Left hindlimb (tissue), 1 donor: ENCODE results near the gene NLRC3.
A peak's percentile ranks its signal among the peaks of the same experiment; 100 is the strongest.

Experiments
- DNase-seq: peaks from one replicate; pipeline ENCODE4 v3.0.0-alpha.2; 2018

NLRC3 gene

GRCh38 chr16:3596101-3596861 is 19.1 kb upstream of the NLRC3 start:
- no peak for DNase-seq

DNA sequence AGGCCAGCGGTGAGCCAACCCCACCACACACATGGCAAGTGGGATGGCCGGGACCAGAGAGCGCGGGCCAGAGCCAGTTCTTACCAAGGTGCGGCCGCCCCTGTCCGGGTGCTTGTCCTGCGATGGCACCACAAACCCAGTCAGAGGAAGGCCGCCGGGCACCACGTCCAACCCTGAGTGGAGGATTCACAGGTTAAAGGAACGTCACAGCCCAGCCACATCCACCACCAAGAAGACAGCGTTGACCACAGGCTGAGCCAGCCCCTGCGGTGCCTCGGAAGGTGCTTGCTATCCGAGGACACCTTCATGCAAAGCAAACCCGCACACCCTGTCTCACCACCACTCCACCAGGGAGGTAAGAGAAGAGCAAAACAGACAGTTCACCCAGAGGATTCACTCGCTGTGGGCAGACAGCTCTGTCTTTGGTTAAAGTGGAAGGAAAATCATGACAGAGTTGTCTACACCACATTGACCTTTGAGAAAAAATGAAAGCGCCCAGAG is 18.4 kb upstream of the NLRC3 start:
- no peak for DNase-seq

DNA sequence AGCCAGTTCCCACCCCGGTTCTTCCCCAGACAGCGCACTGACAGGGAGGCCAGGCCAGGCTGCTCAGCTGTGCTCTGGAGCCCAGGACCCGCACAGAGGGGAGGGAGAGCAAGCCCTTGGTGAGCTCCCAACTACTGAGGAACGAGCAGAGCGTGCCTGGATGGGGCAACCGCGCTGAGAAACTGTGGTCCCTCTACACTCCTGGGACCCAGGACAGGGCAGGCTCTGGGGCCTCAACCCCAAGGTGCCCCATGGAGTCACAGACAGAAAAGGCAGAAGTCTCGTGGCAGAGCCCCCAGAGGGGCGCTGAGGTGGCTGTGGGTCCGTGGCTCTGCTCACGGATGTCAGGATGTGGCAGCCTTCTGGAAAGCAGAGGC is 17.9 kb upstream of the NLRC3 start:
- no peak for DNase-seq

DNA sequence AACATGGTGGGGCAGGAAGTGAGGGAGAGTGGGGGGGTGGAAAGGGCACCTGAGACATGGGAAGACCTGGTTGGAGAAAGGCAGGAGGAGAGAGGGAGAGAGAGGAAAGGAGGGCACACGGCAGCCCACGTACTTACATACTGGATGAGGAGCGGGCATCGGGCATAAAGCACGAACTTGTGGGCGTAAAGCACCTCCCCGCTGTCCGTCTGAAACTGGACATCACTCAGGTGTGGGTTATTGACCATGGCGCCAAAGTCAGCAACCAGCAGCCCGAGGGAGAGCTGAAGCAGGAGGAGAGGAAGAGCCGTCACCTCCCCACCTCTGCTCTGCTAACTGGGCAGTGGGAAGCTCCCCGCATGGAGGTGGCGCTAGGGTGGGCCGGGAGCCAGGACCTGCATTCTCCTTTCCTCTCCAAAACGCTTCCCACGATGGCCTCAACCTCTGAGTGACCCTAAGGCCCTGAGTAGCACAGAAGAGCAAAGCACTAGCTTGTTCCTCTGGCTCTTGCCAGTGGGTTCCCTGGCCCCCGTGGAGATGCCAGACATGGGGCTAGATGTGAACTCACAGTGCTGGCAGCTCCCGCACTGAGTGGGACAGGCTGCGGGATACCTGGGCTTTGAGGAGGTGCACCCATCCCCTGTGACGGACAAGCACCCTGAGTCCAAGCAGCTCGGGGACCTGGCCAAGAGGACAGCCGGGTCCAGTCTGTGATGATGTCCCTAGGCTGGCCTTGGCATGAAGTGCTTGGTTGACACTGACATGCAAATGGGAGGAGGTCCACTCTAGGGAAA is 17.3 kb upstream of the NLRC3 start:
- no peak for DNase-seq

DNA sequence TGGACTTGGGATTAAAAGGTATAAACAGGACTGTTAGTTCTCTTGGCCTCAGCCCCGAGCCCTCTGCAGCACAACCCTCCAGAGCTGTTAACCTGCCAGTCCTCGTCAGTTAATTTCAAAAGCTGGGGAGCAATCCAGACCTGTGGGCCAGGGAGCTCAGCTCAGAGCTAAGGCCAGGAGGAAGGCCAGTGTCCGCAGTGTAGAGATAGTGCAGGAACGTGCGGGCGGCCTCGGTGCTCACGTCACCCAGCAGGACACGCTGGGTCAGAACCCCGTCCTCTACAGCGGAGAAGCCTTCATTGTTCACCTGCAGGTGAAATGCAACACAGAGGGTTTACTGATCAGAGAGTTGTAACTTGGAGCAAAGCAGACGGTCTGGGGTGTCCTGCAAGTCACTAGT is 15.4 kb upstream of the NLRC3 start:
- no peak for DNase-seq

DNA sequence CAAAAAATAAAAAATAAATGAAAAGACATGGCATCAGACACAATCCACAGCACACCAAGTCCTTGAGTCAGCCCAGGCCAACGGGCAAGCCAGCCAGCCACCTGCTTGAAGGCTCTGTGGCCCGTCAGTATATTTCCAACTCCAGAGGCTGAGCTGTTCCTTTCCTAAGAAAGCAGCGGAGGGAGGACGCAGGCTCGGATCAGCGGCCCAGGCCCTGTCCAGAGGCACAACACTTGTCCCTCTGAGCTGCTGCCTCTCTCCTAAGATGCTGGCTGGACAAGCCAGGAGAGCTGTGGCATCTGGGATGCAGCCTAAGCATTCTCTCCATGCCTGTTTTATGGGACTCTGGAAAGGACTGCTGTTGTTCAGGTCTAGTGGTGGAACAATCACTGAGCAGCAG is 14.8 kb upstream of the NLRC3 start:
- no peak for DNase-seq

GRCh38 chr16:3591436-3591803 is 14.2 kb upstream of the NLRC3 start:
- DNase-seq: no peak

- DNase-seq: no peak
Measured at GRCh38 chr16:3590736-3591435, 13.7 kb upstream of the NLRC3 start.

DNA sequence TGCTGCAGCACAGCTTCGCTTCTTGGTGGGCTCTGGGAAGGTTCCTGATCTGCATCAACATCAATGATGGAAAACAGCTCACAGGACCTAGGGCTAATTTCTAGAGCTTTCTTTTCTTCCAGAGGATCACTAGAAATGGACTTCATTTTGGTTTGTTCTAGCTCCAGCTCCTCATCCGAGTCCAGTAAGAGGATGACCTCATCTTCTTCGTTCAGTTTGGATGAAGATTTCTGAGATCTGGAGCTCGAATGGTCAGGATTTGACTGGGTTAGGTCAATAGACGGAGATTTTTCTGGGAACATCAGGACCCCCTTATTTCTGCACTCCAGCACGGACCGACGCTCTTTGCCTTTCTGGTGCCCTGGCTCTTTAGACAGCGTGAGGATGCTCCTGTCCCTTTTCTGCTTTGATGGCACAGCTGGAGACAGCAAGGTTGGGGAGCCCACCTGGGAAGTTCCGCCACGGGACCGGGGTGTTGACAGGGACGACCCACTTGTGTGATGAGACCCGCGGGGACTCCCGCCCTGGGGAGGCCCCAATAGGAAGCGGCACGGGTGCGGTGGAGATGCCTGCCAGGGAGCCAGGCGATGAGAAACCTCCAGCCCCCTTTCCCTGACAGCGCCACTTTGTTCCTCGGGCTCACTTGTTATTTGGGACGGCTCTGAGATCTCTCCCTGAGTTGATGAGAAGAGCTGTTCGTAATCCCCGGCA is 12.9 kb upstream of the NLRC3 start:
- no peak for DNase-seq

DNA sequence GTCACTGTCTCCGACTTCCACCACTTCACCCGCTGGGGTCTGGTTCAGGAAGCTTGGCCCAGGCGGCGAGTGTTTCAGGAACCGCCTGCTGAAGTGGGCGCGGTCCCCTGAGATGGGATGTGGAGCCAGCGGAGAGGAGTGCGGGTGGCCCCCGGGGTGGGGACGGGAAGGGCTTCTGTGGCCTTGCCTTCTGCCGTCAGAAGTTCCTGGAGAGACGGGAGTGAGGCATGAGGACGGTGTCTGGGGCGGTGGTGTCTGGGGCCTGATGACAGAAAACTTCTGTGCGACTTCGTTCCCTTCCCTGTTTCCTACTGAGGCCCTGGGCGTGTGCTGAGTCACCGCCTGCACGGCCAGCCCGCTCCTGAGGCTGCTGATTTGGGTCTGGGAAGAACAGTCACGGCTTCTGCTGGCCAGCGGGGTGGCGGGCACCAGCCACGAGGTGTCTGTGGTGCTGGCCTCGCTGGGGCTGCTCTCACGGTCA is 12.3 kb upstream of the NLRC3 start:
- no peak for DNase-seq

- DNase-seq: no peak
Measured at GRCh38 chr16:3589001-3589400, 11.8 kb upstream of the NLRC3 start.

DNA sequence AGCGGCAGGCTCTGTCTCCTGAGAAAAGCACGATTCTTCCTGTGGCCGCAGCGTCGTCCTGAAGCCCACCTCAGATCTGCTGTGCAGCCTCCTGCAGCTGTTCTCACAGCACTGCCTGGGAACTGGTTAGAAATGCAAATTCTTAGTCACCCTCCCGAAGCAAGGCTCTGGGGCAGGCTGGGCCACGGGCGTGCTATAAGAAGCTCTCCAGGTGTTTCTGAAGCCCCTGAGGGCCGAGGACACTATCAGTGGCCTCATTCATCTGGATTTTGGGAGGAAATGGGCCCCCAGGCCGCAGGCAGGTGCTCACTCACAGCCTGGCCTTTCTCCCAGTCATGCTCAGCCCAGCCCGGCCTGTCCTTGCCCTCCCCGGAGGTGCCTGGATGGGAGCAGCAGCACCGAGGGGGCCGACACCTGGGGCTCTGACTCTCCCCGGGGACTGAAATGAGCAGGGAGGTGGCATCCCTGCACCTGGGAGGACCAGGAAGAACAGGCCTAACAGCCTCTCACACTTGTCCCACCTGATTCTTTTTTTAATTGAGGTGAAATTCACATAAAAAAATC is 10.4 kb upstream of the NLRC3 start:
- no peak for DNase-seq

DNA sequence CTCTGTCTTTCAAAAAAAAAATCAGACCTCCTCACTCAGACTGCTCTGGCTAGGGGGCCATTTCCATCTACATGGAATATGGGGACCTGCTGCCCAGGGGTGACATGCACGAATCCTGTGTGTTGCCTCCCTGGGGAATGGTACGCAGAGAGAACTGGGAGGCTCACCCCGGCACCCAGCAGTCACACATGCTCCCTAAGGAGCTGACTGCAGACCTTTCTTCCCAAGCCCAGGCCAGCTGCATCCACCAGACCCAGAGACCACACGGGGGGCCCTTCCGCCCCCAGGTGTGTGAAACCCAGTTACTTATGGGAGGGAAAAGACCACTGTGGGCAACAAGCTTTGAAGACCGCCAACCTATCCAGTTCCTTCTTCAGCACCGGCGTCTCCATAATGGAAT is 7.2 kb upstream of the NLRC3 start:
- DNase-seq: no peak

GRCh38 chr16:3583303-3584038 is 6.3 kb upstream of the NLRC3 start:
- DNase-seq: no peak

DNA sequence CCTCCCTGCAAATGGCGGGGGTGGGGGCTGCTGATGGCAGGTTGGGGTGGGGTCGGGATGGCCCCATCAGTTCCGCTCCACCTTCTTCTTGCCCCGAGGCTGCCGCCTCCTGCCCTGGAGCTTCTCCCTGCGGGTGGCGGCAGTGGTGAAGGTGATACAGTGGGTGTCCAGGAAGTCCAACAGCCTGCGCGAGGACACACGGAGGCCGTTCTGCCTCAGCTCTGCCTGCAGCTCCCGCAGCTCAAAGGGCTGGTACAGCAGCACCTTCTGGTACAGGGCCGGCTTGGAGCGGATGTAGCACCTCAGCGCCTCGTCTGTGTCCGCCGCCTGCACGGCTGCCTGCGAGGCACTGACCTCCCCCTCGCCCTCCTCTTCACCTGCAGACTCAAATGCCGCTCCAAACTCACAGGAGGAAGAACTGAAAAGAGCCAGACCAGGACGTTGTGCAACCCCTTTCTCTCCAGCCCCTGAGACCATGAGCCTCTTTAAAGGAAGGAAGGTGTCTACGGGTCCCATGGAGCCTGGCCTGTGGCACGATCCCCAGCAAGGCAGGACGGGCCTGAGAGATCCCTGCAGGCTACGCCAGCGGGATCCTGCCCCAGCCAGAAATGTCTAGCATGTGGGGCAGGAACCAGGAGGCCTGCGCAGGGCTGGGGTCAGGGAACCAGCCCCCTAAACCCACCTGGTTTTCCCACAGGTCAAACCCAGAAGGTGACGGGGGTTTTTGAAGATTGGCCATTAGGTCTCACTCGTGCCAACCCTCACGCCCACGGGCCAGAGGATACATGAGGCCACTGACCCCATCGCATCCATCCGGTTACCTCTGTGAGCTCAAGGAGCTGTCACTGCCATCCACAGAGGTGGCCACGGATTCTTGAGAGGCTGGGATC is 5.3 kb upstream of the NLRC3 start:
- no peak for DNase-seq

DNA sequence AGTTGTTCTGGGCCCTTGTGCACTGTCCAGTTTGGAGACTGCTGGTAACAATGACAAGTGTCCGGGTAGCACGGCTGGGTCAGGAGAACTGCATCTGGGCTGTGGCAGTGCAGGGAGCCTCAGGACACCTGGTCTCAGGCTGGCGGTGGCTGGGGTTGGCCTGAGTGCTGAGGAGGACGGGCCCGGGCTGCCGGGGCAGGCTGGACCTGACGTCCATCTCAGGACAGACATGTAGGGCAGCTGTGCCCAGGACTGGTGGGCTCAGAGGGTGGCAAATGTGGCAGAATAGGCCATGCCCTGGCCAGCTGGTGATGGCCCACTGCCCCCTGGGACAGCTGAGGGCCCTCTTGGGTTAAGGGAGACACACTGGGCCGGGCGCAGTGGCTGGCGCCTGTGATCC is 4.2 kb upstream of the NLRC3 start:
- no peak for DNase-seq

GRCh38 chr16:3580686-3581085 is 3.5 kb upstream of the NLRC3 start:
- peak; percentile 81 for DNase-seq

- no peak for DNase-seq
Measured at GRCh38 chr16:3580251-3580651, 3.0 kb upstream of the NLRC3 start.

- no peak for DNase-seq
Measured at GRCh38 chr16:3579776-3580175, 2.6 kb upstream of the NLRC3 start.

DNA sequence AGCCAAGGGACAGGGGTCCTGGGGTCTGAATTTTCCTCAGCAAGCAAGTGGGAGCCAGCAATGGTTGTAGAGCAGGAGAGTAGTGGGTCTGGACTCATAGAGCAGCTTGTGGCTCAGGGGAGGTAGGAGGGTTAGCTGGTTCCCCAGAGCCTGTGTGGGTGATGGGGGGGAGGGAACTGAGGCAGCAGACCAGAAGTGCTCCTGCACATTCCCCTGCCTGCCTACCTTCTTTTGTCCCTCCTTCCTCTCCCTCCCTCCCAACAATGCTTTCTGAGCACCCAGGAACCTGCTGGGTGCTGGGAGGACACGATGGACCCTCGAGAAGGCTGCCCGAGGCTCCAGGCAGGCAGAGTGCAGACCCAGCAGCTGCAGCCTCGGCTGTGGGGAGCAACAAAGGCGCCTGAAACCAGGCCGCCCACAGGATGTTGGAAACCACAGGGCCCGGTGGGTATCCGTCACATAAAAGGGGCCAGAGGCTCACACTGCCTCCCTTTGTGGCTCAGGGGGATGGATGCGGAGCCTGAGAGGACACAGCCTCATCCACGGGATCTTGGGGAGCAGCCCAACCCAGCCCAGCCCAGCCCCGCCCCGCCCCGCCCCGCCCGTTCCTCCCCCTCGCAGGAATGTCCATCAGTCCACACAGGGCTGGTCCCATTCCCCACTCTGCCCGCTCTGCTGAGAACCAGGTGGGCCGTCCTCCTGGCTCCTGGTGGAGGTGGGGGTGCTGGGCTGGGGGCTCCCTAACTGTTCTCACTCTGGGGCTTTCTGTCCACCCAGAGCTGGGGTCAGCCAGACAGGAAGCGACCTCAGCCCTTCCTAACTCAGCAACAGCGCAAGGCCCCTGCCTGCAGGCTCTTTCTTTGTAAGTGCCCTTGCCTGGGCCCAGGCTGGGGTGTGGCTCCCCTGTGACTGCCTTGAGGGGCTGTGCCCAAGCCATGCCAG is 1.7 kb upstream of the NLRC3 start:
- no peak for DNase-seq
